T-helper 1 cell treated with Interleukin-12 subunit alpha and Interleukin-12 subunit beta and Interleukin-4 antibody, amounts not matched to agents 30 μg/mL and 1 μg/mL, for 36 hours (primary cell): ENCODE data around the gene DCAF8.

Source experiments
- H3K27ac Mint-ChIP-seq: one replicate; pipeline ENCODE4 v1.8.0; 2021; ENCODE audit warnings: mild to moderate bottlenecking, mixed read lengths
- H3K27me3 Mint-ChIP-seq: one replicate; pipeline ENCODE4 v1.8.0; 2021; ENCODE audit warnings: low read depth, mixed read lengths
- H3K36me3 Mint-ChIP-seq: one replicate; pipeline ENCODE4 v1.8.0; 2021; ENCODE audit warnings: low read depth, mixed read lengths
- H3K4me1 Mint-ChIP-seq: one replicate; pipeline ENCODE4 v1.8.0; 2021; ENCODE audit warnings: low read depth, mixed read lengths
- H3K4me3 Mint-ChIP-seq: one replicate; pipeline ENCODE4 v1.8.0; 2021; ENCODE audit warnings: mild to moderate bottlenecking, moderate library complexity, mixed read lengths
- H3K9me3 Mint-ChIP-seq: one replicate; pipeline ENCODE4 v1.8.0; 2021; ENCODE audit warnings: mixed read lengths

DCAF8 gene

GRCh38 chr1:160207771-160208556, 54.4 kb downstream of the DCAF8 start:
- Mint-ChIP-seq H3K27me3 (no peaks in the 10 kb centered on the region), H3K4me1 (peaks cover 46% of the 10 kb centered on the region), H3K36me3 (peaks cover 28% of the 10 kb centered on the region), H3K9me3 (no peaks in the 10 kb centered on the region), H3K4me3 (no peak overlapping the region), H3K27ac (peak overlapping the region; percentile 6)

DNA sequence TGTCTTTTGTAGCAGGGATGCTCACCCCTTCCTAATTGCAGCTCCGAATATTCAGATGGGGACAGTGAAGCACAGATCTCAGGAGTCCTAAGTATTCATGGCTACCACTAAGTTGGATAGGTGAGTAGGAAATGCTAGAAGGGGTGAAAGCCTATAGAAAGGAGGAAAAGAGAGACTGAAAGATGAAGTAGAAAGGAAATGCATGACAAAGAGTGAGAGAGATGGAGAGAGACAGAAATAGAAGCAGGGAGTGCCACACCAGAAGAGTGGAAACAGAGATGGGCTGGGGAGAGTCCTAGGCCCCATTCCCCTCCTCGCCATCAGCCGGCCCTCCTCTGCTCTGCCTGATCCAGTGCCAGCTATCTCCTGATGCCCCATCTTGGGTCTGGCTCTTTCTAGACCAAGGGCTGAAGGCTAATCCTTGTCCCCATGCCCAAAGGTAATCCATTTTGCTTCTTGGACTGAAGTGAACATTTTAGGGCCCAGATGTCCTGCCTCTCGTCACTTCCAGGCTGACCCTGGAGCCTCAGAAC, 55.2 kb downstream of the DCAF8 start:
- H3K27me3 Mint-ChIP-seq: no peaks in the 10 kb centered on the region
- H3K27ac Mint-ChIP-seq: peak overlapping the region; percentile 46
- peak overlapping the region; percentile 92 for H3K4me3 Mint-ChIP-seq
- H3K9me3 Mint-ChIP-seq: no peaks in the 10 kb centered on the region
- peaks cover 46% of the 10 kb centered on the region for H3K4me1 Mint-ChIP-seq
- H3K36me3 Mint-ChIP-seq: peaks cover 24% of the 10 kb centered on the region

DNA sequence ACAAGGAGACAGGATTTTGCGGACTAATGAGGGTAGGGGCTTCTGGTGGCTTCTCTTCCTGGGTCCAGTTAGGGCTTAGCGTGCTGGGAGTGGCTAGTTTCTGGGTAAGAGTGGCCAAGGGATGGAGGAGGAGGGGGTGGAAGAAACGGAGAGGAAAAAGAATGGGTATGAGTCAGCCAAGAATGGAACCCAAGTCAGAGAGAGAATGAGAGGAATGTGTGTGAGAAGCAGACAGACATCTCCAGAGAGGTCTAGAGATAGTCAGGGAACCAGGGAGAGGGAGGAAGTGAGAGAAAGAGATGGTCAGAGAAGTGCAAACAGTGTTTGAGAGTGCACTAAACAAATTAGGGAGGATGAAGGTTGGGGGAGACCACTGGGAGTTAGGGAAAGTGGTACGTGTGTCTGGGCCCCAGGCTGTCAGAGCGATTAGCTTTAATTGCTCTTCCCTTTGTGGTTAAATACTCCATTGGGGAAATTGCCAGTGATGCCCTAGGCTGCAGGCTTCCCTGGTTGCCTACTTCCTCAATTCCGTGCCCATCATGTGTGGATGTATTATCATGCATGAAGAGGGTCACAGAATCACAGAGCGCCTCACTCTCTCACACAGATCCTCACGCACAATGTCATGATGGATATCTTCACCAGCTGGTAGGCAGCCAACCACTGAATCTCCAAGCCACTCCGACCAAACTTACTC, 55.8 kb downstream of the DCAF8 start:
- peak overlapping the region; percentile 92 for H3K4me3 Mint-ChIP-seq
- peak overlapping the region; percentile 61 for H3K27ac Mint-ChIP-seq
- H3K9me3 Mint-ChIP-seq: no peaks in the 10 kb centered on the region
- H3K36me3 Mint-ChIP-seq: peaks cover 22% of the 10 kb centered on the region
- no peaks in the 10 kb centered on the region for H3K27me3 Mint-ChIP-seq
- peaks cover 46% of the 10 kb centered on the region for H3K4me1 Mint-ChIP-seq

DNA sequence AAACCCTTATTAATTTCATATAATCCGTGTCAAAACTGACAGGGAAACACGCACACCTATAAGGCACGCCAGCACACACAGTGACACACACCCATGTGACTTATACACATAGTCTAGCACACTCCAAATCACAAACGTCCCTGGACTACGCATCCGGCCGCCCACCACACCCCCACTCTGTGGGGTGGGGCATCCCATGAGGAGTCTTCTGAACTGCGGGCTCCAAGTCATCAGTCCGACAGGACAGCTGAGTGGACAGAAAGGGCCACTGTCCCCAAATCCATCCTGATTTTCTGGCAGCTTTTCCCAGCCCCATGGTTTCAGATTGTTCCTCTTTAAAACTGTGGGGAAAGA, 56.3 kb downstream of the DCAF8 start:
- H3K9me3 Mint-ChIP-seq: no peaks in the 10 kb centered on the region
- peak overlapping the region; percentile 61 for H3K27ac Mint-ChIP-seq
- peak overlapping the region; percentile 92 for H3K4me3 Mint-ChIP-seq
- H3K36me3 Mint-ChIP-seq: peaks cover 19% of the 10 kb centered on the region
- H3K27me3 Mint-ChIP-seq: no peaks in the 10 kb centered on the region
- peaks cover 46% of the 10 kb centered on the region for H3K4me1 Mint-ChIP-seq

DNA sequence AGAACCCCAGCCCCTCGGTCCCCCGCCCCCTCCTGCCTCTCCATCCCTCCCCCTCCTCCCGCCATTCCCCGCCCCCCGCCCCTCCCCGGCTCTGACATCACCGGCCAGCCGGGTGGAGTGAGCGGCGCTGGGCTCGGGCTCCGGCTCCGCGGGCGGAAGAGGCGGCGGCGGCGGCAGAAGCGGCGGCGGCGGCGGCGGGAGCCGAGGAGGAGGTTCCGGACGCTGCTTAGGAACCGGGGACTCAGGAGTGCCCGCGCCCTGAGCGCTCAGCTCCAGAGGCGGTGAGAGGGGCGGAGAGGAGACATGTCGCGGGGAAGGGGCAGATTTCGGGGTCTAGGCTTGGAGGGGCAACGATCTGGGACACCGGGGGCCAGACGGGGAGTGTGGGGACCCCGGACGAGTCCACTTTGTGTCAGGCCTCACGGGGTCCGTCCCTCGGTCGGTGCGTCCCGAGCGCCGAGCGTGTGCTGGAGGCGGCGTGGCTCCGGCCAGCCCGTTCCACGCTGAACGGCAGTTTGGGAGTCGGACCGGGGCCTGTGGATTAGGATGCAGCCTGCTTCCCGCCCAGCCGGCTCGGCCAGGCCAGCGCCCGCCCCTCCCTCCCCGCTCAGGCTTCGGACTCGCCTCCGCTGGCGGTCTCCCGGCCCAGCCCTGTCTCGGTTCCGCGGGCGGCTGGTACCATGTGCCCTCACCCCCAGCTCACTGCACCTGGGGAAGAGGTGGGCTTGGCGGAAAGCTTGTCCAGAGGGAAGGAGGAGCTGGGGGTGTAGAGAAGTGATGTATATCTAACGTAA, 56.9 kb downstream of the DCAF8 start, which contains the start of gene PEA15:
Gene PEA15, plus strand, starts transcription at position 143 of the 794 bp plus-strand sequence. CDS start 6,161 bp downstream, outside the sequence.
- peaks cover 46% of the 10 kb centered on the region for H3K4me1 Mint-ChIP-seq
- no peaks in the 10 kb centered on the region for H3K27me3 Mint-ChIP-seq
- peak within 1 kb of the TSS; percentile 92 for H3K4me3 Mint-ChIP-seq
- peaks cover 18% of the 10 kb centered on the region for H3K36me3 Mint-ChIP-seq
- H3K9me3 Mint-ChIP-seq: no peaks in the 10 kb centered on the region
- H3K27ac Mint-ChIP-seq: peak within 1 kb of the TSS; percentile 87

GRCh38 chr1:160204526-160205241, 57.7 kb downstream of the DCAF8 start:
- peak overlapping the region; percentile 92 for H3K4me3 Mint-ChIP-seq
- H3K9me3 Mint-ChIP-seq: no peaks in the 10 kb centered on the region
- H3K27ac Mint-ChIP-seq: peak overlapping the region; percentile 81
- H3K27me3 Mint-ChIP-seq: no peaks in the 10 kb centered on the region
- H3K4me1 Mint-ChIP-seq: peaks cover 43% of the 10 kb centered on the region
- peaks cover 13% of the 10 kb centered on the region for H3K36me3 Mint-ChIP-seq

DNA sequence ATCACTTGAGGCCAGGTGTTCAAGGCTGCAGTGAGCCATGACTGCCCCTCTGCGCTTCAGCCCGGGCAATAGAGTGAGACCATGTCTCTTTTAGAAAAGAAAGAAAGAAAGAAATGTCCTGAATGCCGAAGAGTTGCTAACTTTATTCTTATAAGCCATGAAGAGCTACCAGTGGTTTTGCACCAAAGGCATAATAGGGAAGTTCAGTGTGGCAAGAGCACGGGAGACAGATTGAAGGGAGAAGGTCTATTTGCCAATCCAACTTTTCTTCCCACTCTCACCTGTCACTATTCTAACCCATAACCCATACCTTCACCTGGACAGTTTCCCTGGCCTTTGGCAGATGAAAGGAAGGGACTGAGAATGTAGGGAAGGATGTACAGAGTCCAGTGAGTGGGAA, 61.6 kb downstream of the DCAF8 start:
- Mint-ChIP-seq H3K9me3 (no peaks in the 10 kb centered on the region), H3K4me3 (no peak overlapping the region), H3K27ac (no peak overlapping the region), H3K27me3 (no peaks in the 10 kb centered on the region), H3K4me1 (peaks cover 13% of the 10 kb centered on the region), H3K36me3 (no peaks in the 10 kb centered on the region)

- Mint-ChIP-seq H3K36me3 (no peaks in the 10 kb centered on the region), H3K27me3 (no peaks in the 10 kb centered on the region), H3K4me1 (no peaks in the 10 kb centered on the region), H3K9me3 (no peaks in the 10 kb centered on the region), H3K4me3 (no peak overlapping the region), H3K27ac (no peak overlapping the region)
Observed at GRCh38 chr1:160197231-160197630, 65.1 kb downstream of the DCAF8 start.

- Mint-ChIP-seq H3K9me3 (no peaks in the 10 kb centered on the region), H3K4me3 (no peak overlapping the region), H3K27me3 (no peaks in the 10 kb centered on the region), H3K27ac (no peak overlapping the region), H3K36me3 (no peaks in the 10 kb centered on the region), H3K4me1 (no peaks in the 10 kb centered on the region)
Observed at GRCh38 chr1:160196143-160196542, 66.2 kb downstream of the DCAF8 start.

- H3K4me3 Mint-ChIP-seq: no peak overlapping the region
- H3K9me3 Mint-ChIP-seq: no peaks in the 10 kb centered on the region
- no peak overlapping the region for H3K27ac Mint-ChIP-seq
- H3K4me1 Mint-ChIP-seq: no peaks in the 10 kb centered on the region
- H3K27me3 Mint-ChIP-seq: no peaks in the 10 kb centered on the region
- H3K36me3 Mint-ChIP-seq: no peaks in the 10 kb centered on the region
Observed at GRCh38 chr1:160194737-160195059, 67.7 kb downstream of the DCAF8 start.

DNA sequence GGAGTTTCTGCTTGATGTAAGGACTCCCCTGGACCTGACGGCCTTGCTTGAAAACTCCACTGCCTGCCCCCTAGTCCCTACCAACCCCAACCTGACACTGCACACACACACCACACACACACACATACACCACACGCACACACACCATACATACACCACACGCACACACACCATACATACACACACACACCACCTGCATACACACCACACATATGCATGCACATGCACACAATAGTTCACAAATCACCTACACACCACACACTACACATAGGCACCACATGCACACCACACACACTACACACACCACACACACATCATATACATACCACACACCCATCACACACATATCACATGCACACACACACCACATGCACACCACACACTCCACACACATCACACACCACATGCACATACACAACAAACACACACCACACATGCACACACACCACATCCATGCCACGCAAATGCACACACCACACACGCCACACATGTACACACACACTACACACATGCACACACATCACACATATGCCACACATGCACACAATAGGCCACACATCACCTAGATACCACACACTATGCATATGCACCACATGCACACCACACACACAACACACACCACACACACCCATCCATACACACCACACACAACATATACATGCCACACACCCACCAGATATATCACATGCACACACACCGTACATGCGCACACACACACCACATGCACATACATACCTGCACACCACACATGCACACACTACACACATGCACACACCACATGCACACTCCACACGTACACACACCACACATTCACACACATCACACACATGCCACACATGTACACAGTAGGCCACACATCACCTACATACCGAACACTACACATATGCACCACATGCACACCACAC, 68.3 kb downstream of the DCAF8 start:
- no peaks in the 10 kb centered on the region for H3K9me3 Mint-ChIP-seq
- no peak overlapping the region for H3K4me3 Mint-ChIP-seq
- no peaks in the 10 kb centered on the region for H3K36me3 Mint-ChIP-seq
- H3K27ac Mint-ChIP-seq: no peak overlapping the region
- no peaks in the 10 kb centered on the region for H3K27me3 Mint-ChIP-seq
- no peaks in the 10 kb centered on the region for H3K4me1 Mint-ChIP-seq

DNA sequence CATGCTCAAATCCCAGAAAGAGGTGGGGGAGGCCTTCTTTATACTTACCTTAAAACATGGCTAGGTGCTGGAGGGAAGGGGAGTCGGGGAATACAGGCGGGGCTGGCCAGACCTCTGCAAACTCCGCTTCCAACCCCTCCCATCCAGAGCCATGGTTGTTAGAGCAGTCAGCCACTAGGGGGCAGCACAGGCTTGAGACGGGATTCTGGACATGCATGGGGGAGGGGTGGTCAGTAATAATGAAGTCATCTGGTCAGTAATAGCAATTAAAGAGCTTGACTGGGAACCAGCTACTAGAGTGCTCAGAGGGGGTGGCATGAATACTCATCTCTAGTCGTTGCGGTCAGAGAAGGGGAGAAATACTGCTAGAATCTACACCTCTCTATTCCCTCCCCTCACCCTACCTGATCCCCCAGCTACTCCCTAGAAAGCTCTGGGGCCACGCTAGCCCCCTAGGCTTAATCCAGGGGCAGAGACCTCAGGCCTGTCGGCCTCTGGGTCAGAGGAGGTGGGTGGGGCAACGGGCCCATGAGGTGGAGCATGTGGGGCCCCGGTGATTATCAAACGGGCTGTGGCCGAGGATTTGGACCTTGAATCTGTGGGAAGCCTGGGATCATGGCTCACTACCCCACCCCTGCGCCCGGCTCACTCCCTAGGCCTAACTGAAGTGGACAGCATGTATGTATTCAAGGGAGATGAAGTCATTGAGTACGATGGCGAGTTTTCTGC, 69.1 kb downstream of the DCAF8 start:
- H3K4me1 Mint-ChIP-seq: no peaks in the 10 kb centered on the region

DNA sequence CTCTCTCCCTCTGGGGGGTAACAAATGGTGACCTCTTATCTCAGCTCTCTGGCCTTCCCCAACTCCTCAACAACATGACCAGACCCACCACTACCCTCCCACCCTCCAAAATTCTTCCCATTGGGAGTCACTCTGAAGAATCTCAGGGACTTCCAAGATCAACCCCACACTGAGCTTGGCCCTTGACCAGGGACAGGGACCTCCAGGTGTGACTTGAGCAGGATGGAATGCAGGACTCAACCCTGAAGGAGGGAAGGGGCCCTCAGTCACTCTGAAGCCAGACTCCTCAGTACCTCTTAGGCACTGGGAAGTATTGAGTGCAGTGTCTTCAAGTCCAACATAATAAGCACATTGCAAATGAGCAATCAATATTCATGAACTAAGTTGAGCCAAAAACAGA, 70.1 kb downstream of the DCAF8 start:
- H3K27ac Mint-ChIP-seq: no peak overlapping the region
- no peaks in the 10 kb centered on the region for H3K9me3 Mint-ChIP-seq
- no peaks in the 10 kb centered on the region for H3K36me3 Mint-ChIP-seq
- no peaks in the 10 kb centered on the region for H3K27me3 Mint-ChIP-seq
- no peak overlapping the region for H3K4me3 Mint-ChIP-seq
- H3K4me1 Mint-ChIP-seq: no peaks in the 10 kb centered on the region

More for the DNA sequence above, 69.1 kb downstream of the DCAF8 start:
- H3K9me3 Mint-ChIP-seq: no peaks in the 10 kb centered on the region
- H3K4me3 Mint-ChIP-seq: no peak overlapping the region
- no peaks in the 10 kb centered on the region for H3K27me3 Mint-ChIP-seq
- no peak overlapping the region for H3K27ac Mint-ChIP-seq
- H3K36me3 Mint-ChIP-seq: no peaks in the 10 kb centered on the region
